HG02759 (cell line): ENCODE results near the gene CTSO.

ENCODE experiments used
- ATAC-seq: cut with Tn5 transposase; IDR thresholded peaks from one replicate; pipeline ENCODE4 v1.9.1; 2021; ENCODE audit warnings: mild to moderate bottlenecking, moderate library complexity; ENCODE audit not compliant: unreplicated experiment

CTSO gene

DNA sequence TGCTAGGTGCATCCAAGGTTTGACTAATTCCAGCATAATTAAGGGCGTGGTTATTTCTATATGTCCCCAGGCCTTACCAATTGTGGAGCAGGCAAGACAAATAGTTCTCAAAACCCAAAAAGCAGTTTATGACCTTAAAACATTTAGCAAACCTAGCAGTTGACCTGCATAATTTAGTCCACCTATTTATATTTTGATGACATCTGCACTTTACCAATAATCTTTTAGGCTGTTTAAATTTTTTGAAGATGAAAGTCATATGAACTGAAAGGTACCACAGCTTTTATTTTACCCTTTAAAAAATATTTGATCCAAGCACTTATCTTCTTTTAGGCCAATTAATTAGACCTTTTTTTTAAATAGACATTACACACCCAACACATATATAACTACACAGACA is 77.8 kb downstream of the CTSO start:
- no peak for ATAC-seq
